DOHH2 (cell line): ENCODE measurements around the gene DISP2.

ENCODE experiments used
- H3F3A ChIP-seq: fragments of 200-600 bp; sonication (generic), shearing (Covaris generic); 2 replicates; pipeline ENCODE4 v1.6.0; 2016; ENCODE audit warnings: antibody characterized with exemption, mild to moderate bottlenecking; ENCODE audit not compliant: control insufficient read depth, insufficient read depth
- H3K27ac ChIP-seq: fragments of 200-600 bp; sonication (generic); 2 replicates; pipeline ENCODE4 v1.5.1; 2014; ENCODE audit warnings: low read depth, mild to moderate bottlenecking, low read length, moderate library complexity
- H3K27me3 ChIP-seq: fragments of 200-600 bp; sonication (generic); 2 replicates; pipeline ENCODE4 v1.6.1; 2014; ENCODE audit warnings: mild to moderate bottlenecking, low read length, mixed read lengths; ENCODE audit not compliant: control insufficient read depth
- H3K36me3 ChIP-seq: fragments of 200-600 bp; sonication (generic); 2 replicates; pipeline ENCODE4 v1.6.1; 2014; ENCODE audit warnings: mild to moderate bottlenecking, low read length, moderate library complexity, mixed read lengths; ENCODE audit not compliant: control insufficient read depth
- H3K4me1 ChIP-seq: fragments of 200-600 bp; sonication (generic); 2 replicates; pipeline ENCODE4 v1.6.1; 2014; ENCODE audit warnings: mild to moderate bottlenecking, low read length, mixed read lengths; ENCODE audit not compliant: control insufficient read depth
- H3K4me2 ChIP-seq: fragments of 200-600 bp; sonication (generic); 2 replicates; pipeline ENCODE4 v1.6.0; 2014; ENCODE audit warnings: mild to moderate bottlenecking, low read length, moderate library complexity
- H3K4me3 ChIP-seq: fragments of 200-600 bp; sonication (generic); 2 replicates; pipeline ENCODE4 v1.5.1; 2014; ENCODE audit warnings: mild to moderate bottlenecking, low read length, mixed read lengths
- H3K79me2 ChIP-seq: fragments of 200-600 bp; sonication (generic); 2 replicates; pipeline ENCODE4 v1.6.1; 2014; ENCODE audit warnings: mild to moderate bottlenecking, low read length, mixed read lengths; ENCODE audit not compliant: control insufficient read depth
- H3K9me2 ChIP-seq: fragments of 200-600 bp; sonication (generic); replicated peaks from 2 replicates; pipeline ENCODE4 v1.6.1; 2014; ENCODE audit warnings: mild to moderate bottlenecking, low read length, mixed read lengths; ENCODE audit not compliant: control insufficient read depth
- H3K9me3 ChIP-seq: fragments of 200-600 bp; sonication (generic); 2 replicates; pipeline ENCODE4 v1.6.1; 2014; ENCODE audit warnings: antibody characterized with exemption, low read length, mixed read lengths; ENCODE audit not compliant: control insufficient read depth, insufficient read depth
- H4K20me1 ChIP-seq: fragments of 200-600 bp; sonication (generic); 2 replicates; pipeline ENCODE4 v1.6.0; 2014; ENCODE audit warnings: low read depth, mild to moderate bottlenecking, antibody characterized with exemption, low read length, moderate library complexity; ENCODE audit not compliant: control insufficient read depth, insufficient read depth
- CTCF ChIP-seq: fragments of 200-600 bp; sonication (generic); IDR thresholded peaks from one replicate; pipeline ENCODE4 v1.5.1; 2014; ENCODE audit warnings: antibody characterized with exemption, mild to moderate bottlenecking, low read depth, low read length; ENCODE audit not compliant: poor library complexity, severe bottlenecking
- EZH2phosphoT487 ChIP-seq: fragments of 200-600 bp; sonication (generic); IDR thresholded peaks from 2 replicates; pipeline ENCODE4 v1.6.1; 2017; ENCODE audit warnings: borderline replicate concordance, mild to moderate bottlenecking, antibody characterized with exemption, low read length, moderate library complexity, mixed read lengths

Gene DISP2

GRCh38 chr15:40329804-40330203, 28.2 kb upstream of the DISP2 start:
- no peak overlapping the region for H3K4me3 ChIP-seq
- no peaks in the 10 kb centered on the region for H3K79me2 ChIP-seq
- peaks cover 26% of the 10 kb centered on the region for H3K4me1 ChIP-seq
- H4K20me1 ChIP-seq = no peaks in the 10 kb centered on the region
- H3F3A ChIP-seq = peaks cover 7% of the 10 kb centered on the region; the same call in 1 of the 2 replicates
- H3K9me2 ChIP-seq = no peaks in the 10 kb centered on the region
- H3K9me3 ChIP-seq = no peaks in the 10 kb centered on the region
- H3K4me2 ChIP-seq = no peak overlapping the region
- H3K36me3 ChIP-seq = no peaks in the 10 kb centered on the region
- H3K27ac ChIP-seq = no peak overlapping the region
- peaks cover 4% of the 10 kb centered on the region; the same call in 1 of the 2 replicates for H3K27me3 ChIP-seq
- TF ChIP-seq CTCF (no peak), EZH2phosphoT487 (no peak)

GRCh38 chr15:40330368-40330836, 27.6 kb upstream of the DISP2 start:
- Histone ChIP-seq H3K79me2 (no peaks in the 10 kb centered on the region), H3K9me2 (no peaks in the 10 kb centered on the region), H4K20me1 (no peaks in the 10 kb centered on the region), H3K4me1 (peaks cover 20% of the 10 kb centered on the region), H3K27me3 (no peaks in the 10 kb centered on the region), H3K27ac (no peak overlapping the region), H3K4me3 (no peak overlapping the region), H3F3A (peaks cover 3% of the 10 kb centered on the region; the same call in 1 of the 2 replicates), H3K9me3 (no peaks in the 10 kb centered on the region), H3K36me3 (no peaks in the 10 kb centered on the region), H3K4me2 (no peak overlapping the region)
- TF ChIP-seq CTCF (no peak), EZH2phosphoT487 (no peak)

- H3K4me3 ChIP-seq = no peak overlapping the region
- no peaks in the 10 kb centered on the region for H3K9me2 ChIP-seq
- H3K27ac ChIP-seq = no peak overlapping the region
- H3K9me3 ChIP-seq = no peaks in the 10 kb centered on the region
- H3F3A ChIP-seq = no peaks in the 10 kb centered on the region
- TF ChIP-seq CTCF (no peak), EZH2phosphoT487 (no peak)
- peaks cover 14% of the 10 kb centered on the region for H3K4me1 ChIP-seq
- H3K36me3 ChIP-seq = no peaks in the 10 kb centered on the region
- no peaks in the 10 kb centered on the region for H3K79me2 ChIP-seq
- H3K27me3 ChIP-seq = no peaks in the 10 kb centered on the region
- H4K20me1 ChIP-seq = no peaks in the 10 kb centered on the region
- H3K4me2 ChIP-seq = no peak overlapping the region
Observed at GRCh38 chr15:40331026-40331425, 27.0 kb upstream of the DISP2 start.
